GM18870 (cell line): ENCODE results near the gene STAG1.
A peak's percentile ranks its signal among the peaks of the same experiment; 100 is the strongest.
"Not testable (repeated sequence)": the region's sequence is repeated elsewhere in the genome, so short reads cannot be mapped to it uniquely, and the experiment has no call there.

Experiments
- ATAC-seq: cut with Tn5 transposase; IDR thresholded peaks from one replicate; pipeline ENCODE4 v1.9.1; 2021; ENCODE audit warnings: moderate library complexity; ENCODE audit not compliant: unreplicated experiment

Gene STAG1

DNA sequence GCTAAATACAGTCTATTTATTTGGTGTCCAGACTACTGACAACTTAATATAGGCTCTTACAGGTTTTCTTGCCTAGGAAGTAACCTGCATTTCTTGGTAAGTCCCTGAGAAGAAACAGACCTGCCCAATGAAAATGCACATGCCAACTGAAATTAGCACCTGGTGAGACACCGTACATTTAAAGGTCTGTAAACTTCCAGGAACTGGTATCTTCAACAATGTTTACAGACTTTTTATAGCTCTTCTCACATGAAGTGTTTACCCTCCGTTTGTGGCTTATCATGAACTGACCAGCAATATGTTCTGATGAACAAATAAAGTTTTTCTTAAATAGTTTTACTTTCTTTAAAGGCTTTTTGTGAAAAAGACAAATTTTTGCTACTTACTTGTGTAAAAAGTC is 408.7 kb downstream of the STAG1 start:
- no peak for ATAC-seq

DNA sequence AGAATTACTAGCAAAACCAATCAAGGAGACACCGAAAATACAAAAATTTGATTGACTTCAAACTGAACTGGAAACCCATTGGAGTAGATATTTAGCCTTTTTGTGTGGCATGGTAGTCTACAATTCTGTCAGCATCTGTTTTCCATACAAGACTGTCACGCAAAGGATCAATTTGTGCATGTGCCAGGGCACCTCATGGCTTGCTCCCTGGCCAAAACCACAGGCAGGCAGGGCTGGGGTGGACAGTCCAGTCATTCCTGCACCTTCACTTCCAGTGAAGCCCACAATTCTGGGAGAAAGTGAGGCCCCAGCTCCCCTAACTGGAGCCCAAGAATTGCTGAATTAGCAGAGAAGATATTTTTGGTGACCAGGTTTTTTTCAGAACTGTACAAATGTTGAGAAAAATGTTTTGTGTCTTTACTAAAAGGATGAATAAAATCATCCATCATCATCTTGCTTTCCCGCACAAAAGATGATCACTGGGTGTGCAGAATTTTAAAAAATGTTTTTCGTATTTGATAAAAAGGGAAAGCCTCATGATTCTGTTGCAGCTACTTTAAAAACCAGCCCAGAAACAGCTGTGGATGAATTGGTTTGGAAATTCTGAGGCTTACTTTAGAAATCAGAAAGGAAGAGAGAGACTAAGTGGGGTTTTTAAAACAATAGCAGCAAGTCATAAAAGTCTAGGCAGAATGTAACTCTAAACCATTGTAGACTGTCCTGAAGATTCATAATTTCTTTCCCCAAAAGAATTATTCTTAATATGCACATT is 415.7 kb downstream of the STAG1 start:
- no peak for ATAC-seq

GRCh38 chr3:136334726-136335125 is 417.5 kb downstream of the STAG1 start:
- not testable (repeated sequence) for ATAC-seq

DNA sequence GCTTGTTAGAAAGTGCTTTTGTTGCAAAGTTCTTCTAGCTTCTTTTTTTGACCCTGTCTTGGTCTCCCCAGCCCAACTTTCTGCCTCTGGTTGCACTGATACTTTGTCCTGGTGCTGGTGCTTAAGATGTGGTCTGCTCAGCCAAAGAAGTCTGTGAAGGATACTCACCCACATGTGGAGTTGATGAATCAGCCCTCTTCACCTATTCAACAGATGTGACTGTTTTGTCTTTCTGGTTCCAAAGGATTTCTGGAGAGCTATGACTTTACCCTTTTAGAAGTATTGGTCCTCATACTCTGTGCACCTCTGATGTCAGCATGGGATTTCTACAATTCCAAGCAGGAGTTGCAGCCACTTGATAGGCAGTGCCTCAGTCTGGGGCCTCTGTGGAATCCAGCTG is 418.0 kb downstream of the STAG1 start:
- ATAC-seq, result no peak

- no peak for ATAC-seq
Observed at GRCh38 chr3:136332776-136333175, 419.4 kb downstream of the STAG1 start.

- peak; percentile 46 for ATAC-seq
Observed at GRCh38 chr3:136332302-136332701, 419.9 kb downstream of the STAG1 start.

DNA sequence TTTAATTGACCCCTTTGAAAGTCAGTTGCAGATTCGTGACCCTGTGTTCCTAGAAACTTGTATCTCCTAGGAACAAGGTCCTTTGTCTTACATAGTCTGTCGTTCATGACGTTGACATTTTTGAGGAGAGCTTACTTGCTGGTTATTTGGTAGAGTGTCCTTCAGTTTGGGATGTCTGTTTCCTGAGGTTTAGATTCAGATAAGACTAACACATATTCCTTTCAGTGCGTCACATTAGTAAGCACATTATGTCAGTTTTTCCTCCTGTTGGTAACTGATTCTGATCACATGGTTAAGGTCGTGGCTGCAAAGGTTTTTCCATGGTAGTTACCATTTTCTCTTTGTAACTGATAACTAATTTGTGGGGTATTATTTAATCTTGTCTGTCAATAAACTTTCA is 421.3 kb downstream of the STAG1 start:
- ATAC-seq, result no peak

GRCh38 chr3:136329593-136329992 is 422.6 kb downstream of the STAG1 start:
- ATAC-seq, result no peak

- ATAC-seq, result no peak
Observed at GRCh38 chr3:136327671-136328070, 424.5 kb downstream of the STAG1 start.

- no peak for ATAC-seq
Observed at GRCh38 chr3:136326316-136326715, 425.9 kb downstream of the STAG1 start.

DNA sequence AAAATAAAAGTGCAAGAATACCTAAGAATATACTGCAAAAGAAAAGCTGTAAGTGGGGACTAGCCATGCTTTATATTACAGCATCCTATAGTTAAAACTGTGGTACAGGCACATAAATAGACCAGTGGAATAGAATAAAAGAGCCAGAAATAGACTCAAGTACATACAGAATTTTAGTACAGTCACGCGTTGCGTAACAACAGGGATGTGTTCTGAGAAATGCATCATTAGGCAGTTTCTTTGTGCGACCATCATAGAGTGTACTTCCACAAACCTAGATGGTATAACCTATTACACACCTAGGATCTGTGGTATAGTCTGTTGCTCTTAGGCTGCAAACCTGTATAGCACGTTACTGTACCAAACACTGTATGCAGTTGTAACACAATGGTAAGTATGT is 440.2 kb downstream of the STAG1 start:
- no peak for ATAC-seq

DNA sequence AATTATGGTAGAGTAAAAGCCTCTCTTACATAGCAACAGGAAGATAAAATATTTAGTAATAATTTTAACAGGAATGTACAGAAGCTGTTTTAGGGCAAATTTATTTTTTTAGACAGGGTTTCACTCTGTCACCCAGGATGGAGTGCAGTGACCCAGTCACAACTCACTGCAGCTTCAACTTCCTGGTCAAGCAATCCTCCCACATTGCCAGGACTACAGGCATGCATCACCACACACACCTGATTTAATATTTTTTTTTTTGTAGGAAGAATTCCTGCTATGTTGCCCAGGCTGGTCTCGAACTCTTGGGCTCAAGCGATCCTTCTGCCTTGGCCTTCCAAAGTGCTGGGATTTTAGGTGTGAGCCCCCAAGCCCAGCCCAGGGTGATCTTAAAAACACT is 440.9 kb downstream of the STAG1 start:
- ATAC-seq, result no peak

- no peak for ATAC-seq
Observed at GRCh38 chr3:136305879-136306278, 446.3 kb downstream of the STAG1 start.

DNA sequence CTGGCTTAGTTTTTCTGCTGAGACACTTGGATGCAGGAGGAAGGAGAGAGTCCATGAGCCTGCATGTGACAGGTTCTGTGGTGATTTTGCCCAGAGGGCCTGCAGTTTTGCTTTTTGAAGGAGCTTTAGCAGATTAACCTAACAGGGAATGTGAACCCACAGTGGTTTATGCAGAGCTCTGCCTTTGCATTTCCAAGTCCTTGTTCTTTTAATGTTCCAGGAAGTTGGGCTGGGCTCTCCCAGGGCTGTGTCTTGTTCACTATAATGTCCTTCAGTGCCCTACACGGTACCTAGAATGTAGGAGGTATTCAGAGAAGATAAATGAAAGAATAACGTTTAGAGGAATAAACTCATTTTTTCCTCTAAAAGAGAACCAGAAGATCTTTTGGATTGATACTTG is 451.7 kb downstream of the STAG1 start:
- ATAC-seq, result no peak

DNA sequence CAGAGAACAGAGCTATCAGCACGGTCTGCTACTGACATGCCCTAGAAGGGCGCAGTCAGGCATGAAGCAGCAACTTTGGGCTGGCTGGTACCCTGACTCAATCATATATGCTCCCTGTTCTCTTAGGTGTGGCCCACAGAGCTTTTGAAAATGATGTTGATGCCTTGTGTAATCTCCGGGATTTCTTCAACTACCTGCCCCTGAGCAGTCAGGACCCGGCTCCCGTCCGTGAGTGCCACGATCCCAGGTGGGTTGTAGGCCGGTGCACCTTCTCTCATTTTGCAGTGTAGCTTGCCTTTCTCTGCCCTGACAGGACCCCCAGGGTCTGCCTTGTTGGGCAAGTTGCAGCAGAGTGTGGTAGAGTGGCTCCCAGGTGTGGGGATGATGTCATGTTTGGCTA is 454.4 kb downstream of the STAG1 start:
- ATAC-seq, result no peak

GRCh38 chr3:136296960-136297359 is 455.2 kb downstream of the STAG1 start:
- no peak for ATAC-seq

GRCh38 chr3:136294176-136294575 is 458.0 kb downstream of the STAG1 start:
- no peak for ATAC-seq

DNA sequence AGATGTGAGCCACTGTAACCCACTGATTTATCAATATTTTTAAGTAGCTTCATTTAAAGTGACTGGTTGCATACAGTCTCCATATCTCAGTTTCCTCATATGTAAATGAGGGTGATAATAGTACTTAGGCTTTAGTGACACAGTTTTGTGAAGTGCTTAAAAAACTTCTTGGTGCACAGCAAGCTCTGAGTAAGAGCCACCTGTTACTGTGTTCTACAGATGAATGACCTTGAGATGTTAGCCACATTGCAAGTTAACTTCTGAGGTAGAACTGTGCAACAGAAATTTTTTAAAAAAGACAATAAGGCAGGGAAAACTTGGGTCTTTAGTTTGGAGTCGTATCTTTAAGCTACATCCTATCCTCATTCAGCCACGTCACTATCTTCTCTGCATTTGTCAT is 458.9 kb downstream of the STAG1 start:
- ATAC-seq, result no peak

GRCh38 chr3:136292500-136292899 is 459.7 kb downstream of the STAG1 start:
- no peak for ATAC-seq

GRCh38 chr3:136291302-136291701 is 460.9 kb downstream of the STAG1 start:
- no peak for ATAC-seq
